IMR-90 (cell line): ENCODE data around the gene NFIA. TPM values are rescaled to one million over a fixed set of nuclear protein-coding genes. Genes with fewer than 3 reads are reported as not detected.
A peak's percentile ranks its signal among the peaks of the same experiment; 100 is the strongest.

Source experiments
- ATAC-seq: fragments of 200-7000 bp; cut with Tn5 transposase; 2 replicates; pipeline ENCODE4 v1.9.1; 2020; ENCODE audit warnings: low read depth, mild to moderate bottlenecking, moderate library complexity
- BruUV-seq: library from RNA; stranded (reverse); fragments of 400-500 nt; replicated peaks from 2 replicates; lab custom pipeline; 2021; lab: Mats Ljungman, UMichigan
- CTCF ChIA-PET: fragments of 300-600 bp; formaldehyde crosslinking; extraction: SDS; loops from one replicate; lab custom pipeline; 2021; ENCODE audit warnings: antibody characterized with exemption; lab: Yijun Ruan, JAX
- POLR2A ChIA-PET: fragments of 300-600 bp; sonication (Branson Sonifier 250); formaldehyde crosslinking; loops from one replicate; lab custom pipeline; 2022; ENCODE audit warnings: antibody characterized with exemption; ENCODE audit not compliant: unreplicated experiment; lab: Charles Lee
- DNase-seq: peaks from one replicate; pipeline ENCODE4 v3.0.0; 2013
- H2AFZ ChIP-seq: replicated peaks from 2 replicates; pipeline ENCODE3; 2013; ENCODE audit warnings: low read length, mild to moderate bottlenecking; ENCODE audit not compliant: poor library complexity
- H2AK5ac ChIP-seq: 2 replicates; pipeline ENCODE4 v1.6.1; 2013; ENCODE audit warnings: low read depth, low read length, inconsistent platforms
- H2AK9ac ChIP-seq: replicated peaks from 2 replicates; pipeline ENCODE3; 2013; ENCODE audit warnings: mild to moderate bottlenecking, low read depth, low read length, moderate library complexity; ENCODE audit not compliant: poor library complexity
- H2BK120ac ChIP-seq: 2 replicates; pipeline ENCODE4 v1.6.1; 2013; ENCODE audit warnings: low read depth, low read length, inconsistent platforms
- H2BK15ac ChIP-seq: 3 replicates; pipeline ENCODE4 v1.6.1; 2013; ENCODE audit warnings: low read depth, low read length, inconsistent platforms
- H2BK20ac ChIP-seq: 2 replicates; pipeline ENCODE4 v1.6.1; 2013; ENCODE audit warnings: low read depth, mild to moderate bottlenecking, inconsistent platforms, low read length, moderate library complexity
- H2BK5ac ChIP-seq: 2 replicates; pipeline ENCODE4 v1.6.1; 2013; ENCODE audit warnings: mild to moderate bottlenecking, low read depth, low read length, inconsistent platforms; ENCODE audit not compliant: poor library complexity, severe bottlenecking
- H3K14ac ChIP-seq: replicated peaks from 2 replicates; pipeline ENCODE4 v1.6.1; 2013; ENCODE audit warnings: low read depth, low read length, inconsistent platforms
- H3K18ac ChIP-seq: 2 replicates; pipeline ENCODE4 v1.6.1; 2013; ENCODE audit warnings: low read depth, low read length, control low read depth
- H3K23ac ChIP-seq: 2 replicates; pipeline ENCODE4 v1.6.1; 2013; ENCODE audit warnings: low read depth, low read length, inconsistent platforms
- H3K27ac ChIP-seq: 2 replicates; pipeline ENCODE4 v1.5.1; 2013; ENCODE audit warnings: mild to moderate bottlenecking, control low read depth, low read length; ENCODE audit not compliant: insufficient read depth
- H3K27me3 ChIP-seq: 2 replicates; pipeline ENCODE4 v1.6.1; 2013; ENCODE audit warnings: low read length; ENCODE audit not compliant: control insufficient read depth, insufficient read depth
- H3K36me3 ChIP-seq: 2 replicates; pipeline ENCODE4 v1.6.1; 2013; ENCODE audit warnings: low read length, mixed read lengths; ENCODE audit not compliant: control insufficient read depth, insufficient read depth
- H3K4ac ChIP-seq: 2 replicates; pipeline ENCODE4 v1.6.1; 2013; ENCODE audit warnings: low read depth, low read length, inconsistent platforms
- H3K4me1 ChIP-seq: 2 replicates; pipeline ENCODE4 v1.6.1; 2013; ENCODE audit warnings: low read length, mixed read lengths; ENCODE audit not compliant: control insufficient read depth, insufficient read depth
- H3K4me2 ChIP-seq: 2 replicates; pipeline ENCODE4 v1.6.1; 2013; ENCODE audit warnings: low read depth, mild to moderate bottlenecking, control low read depth, low read length, moderate library complexity
- H3K4me3 ChIP-seq: 2 replicates; pipeline ENCODE4 v1.5.1; 2013; ENCODE audit warnings: low read depth, mild to moderate bottlenecking, control low read depth, low read length, moderate library complexity; ENCODE audit not compliant: insufficient read depth
- H3K56ac ChIP-seq: 2 replicates; pipeline ENCODE4 v1.6.1; 2013; ENCODE audit warnings: low read length, inconsistent platforms; ENCODE audit not compliant: insufficient read depth; ENCODE audit errors: extremely low read depth
- H3K79me1 ChIP-seq, 2 experiments: 2 replicates each; pipeline ENCODE4 v1.6.1; 2013; ENCODE audit warnings: low read length in 2 of 2, inconsistent platforms in 1 of 2, low read depth in 1 of 2
- H3K9ac ChIP-seq: 2 replicates; pipeline ENCODE4 v1.6.1; 2013; ENCODE audit warnings: low read depth, low read length, control low read depth
- H3K9me1 ChIP-seq: 2 replicates; pipeline ENCODE4 v1.6.1; 2013; ENCODE audit warnings: low read length, inconsistent platforms; ENCODE audit not compliant: insufficient read depth
- H3K9me3 ChIP-seq: 2 replicates; pipeline ENCODE4 v1.6.1; 2013; ENCODE audit warnings: low read length; ENCODE audit not compliant: control insufficient read depth, insufficient read depth
- H4K20me1 ChIP-seq: 2 replicates; pipeline ENCODE4 v1.6.1; 2013; ENCODE audit warnings: low read length, inconsistent platforms; ENCODE audit not compliant: insufficient read depth
- H4K5ac ChIP-seq: 2 replicates; pipeline ENCODE4 v1.6.1; 2013; ENCODE audit warnings: mild to moderate bottlenecking, low read depth, low read length, control low read depth
- H4K8ac ChIP-seq, 2 experiments: 2 replicates each; pipeline ENCODE4 v1.6.1; 2013; ENCODE audit warnings: low read depth in 2 of 2, low read length in 2 of 2, control low read depth in 1 of 2, inconsistent platforms in 1 of 2
- H4K91ac ChIP-seq: 2 replicates; pipeline ENCODE4 v1.6.1; 2013; ENCODE audit warnings: low read depth, low read length, inconsistent platforms; ENCODE audit not compliant: insufficient read depth
- MAZ ChIP-seq: IDR thresholded peaks from 2 replicates; pipeline ENCODE4 v1.6.1; 2012; ENCODE audit warnings: low read depth, mild to moderate bottlenecking, low read length, improper control_type of control experiment, moderate library complexity, borderline replicate concordance
- SMC3 ChIP-seq: fragments of 150-350 bp; IDR thresholded peaks from 2 replicates; pipeline ENCODE4 v1.6.1; 2016; ENCODE audit warnings: low read depth, mild to moderate bottlenecking, antibody characterized with exemption, low read length, moderate library complexity
- WGBS, 2 experiments: methylation state at CpG; one replicate each; pipeline versions ENCODE4 v1.1.5 to v1.1.7; 2013; ENCODE audit warnings: missing lambda C conversion rate in 2 of 2; ENCODE audit not compliant: insufficient read length in 1 of 2; ENCODE audit errors: extremely low coverage in 2 of 2; 5-methylcytosine and 5-hydroxymethylcytosine counted together
- dilution Hi-C: fragments of 300-500 bp; cut with HindIII; formaldehyde crosslinking; loops from one replicate; pipeline ENCODE4 v1.14.3; 2018; ENCODE audit warnings: low sequenced_read_pairs; ENCODE audit not compliant: unreplicated experiment
- in situ Hi-C: fragments of 300-500 bp; cut with MboI; formaldehyde crosslinking; loops from 3 replicates; pipeline ENCODE4 v1.14.3; 2019; ENCODE audit warnings: low sequenced_read_pairs, inconsistent platforms, mixed read lengths
- intact Hi-C: fragments of 100-400 bp; cut with micrococcal nuclease; formaldehyde crosslinking; loops from 2 replicates; pipeline ENCODE4 v1.10.0; 2022
- polyA plus RNA-seq, 3 experiments: library from polyadenylated mRNA; depleted of rRNA; stranded (reverse); fragments of >200 nt; gene quantifications; 2 replicates each; pipeline ENCODE4 v1.2.3, GENCODE V29; 2012; ENCODE audit warnings: low replicate concordance in 1 of 3
- total RNA-seq: library from RNA; depleted of rRNA; stranded (reverse); fragments of >200 nt; gene quantifications from 2 replicates; pipeline ENCODE4 v1.2.3, GENCODE V29; 2012

The NFIA gene
- total and polyA plus RNA-seq, 2 of the 4 experiments (the other 2 are of a cell fraction): 1.6 to 2.2 TPM

- H2AK5ac ChIP-seq: no peak overlapping the region
- 2% methylated on average over 9 of the region's 41 CpGs; no CpG with 5 or more reads in 1 of the 2 experiments for WGBS, 2 experiments
- H3K56ac ChIP-seq: no peak overlapping the region
- H3K79me1 ChIP-seq: no peaks in the 10 kb centered on the region
- H4K20me1 ChIP-seq: no peaks in the 10 kb centered on the region
- no peaks in the 10 kb centered on the region for H3K9me3 ChIP-seq
- no peak overlapping the region for H3K14ac ChIP-seq
- H3K4me1 ChIP-seq: no peaks in the 10 kb centered on the region
- peak overlapping the region; percentile 65 for H3K4me3 ChIP-seq
- no peak overlapping the region for H4K5ac ChIP-seq
- no peak overlapping the region for H2AK9ac ChIP-seq
- no peaks in the 10 kb centered on the region for H3K36me3 ChIP-seq
- no peak overlapping the region for H3K9ac ChIP-seq
- no peaks in the 10 kb centered on the region for H3K9me1 ChIP-seq
- no peak overlapping the region for H3K23ac ChIP-seq
- peak; percentile 15; the same call in 1 of the 2 replicates for TF ChIP-seq MAZ
- TF ChIP-seq SMC3: no peak
- H2BK20ac ChIP-seq: no peak overlapping the region
- no peaks in the 10 kb centered on the region for H3K27me3 ChIP-seq
- no peak overlapping the region for H3K4ac ChIP-seq
- no peak overlapping the region for H3K18ac ChIP-seq
- no TSS peak for BruUV-seq
- ATAC-seq (peak; percentile 18), DNase-seq (peak; percentile 38)
- H2BK120ac ChIP-seq: no peak overlapping the region
- ChIA-PET CTCF (interaction anchor here (0.5 to 0.9 kb wide), 2 partner anchors 256 to 730 kb away, joined by 3 to 4 read pairs; no protein-coding TSS in a partner anchor), POLR2A (interaction anchor here (0.6 kb wide), 1 partner anchor 27 kb away, joined by 3 read pairs; no protein-coding TSS in a partner anchor)
- intact Hi-C loops: no loop called here
- peak overlapping the region; percentile 91 for H3K4me2 ChIP-seq
- dilution Hi-C loops: no loop called here
- no peak overlapping the region for H3K27ac ChIP-seq
- peak overlapping the region; percentile 86 for H2AFZ ChIP-seq
- no peak overlapping the region for H4K91ac ChIP-seq
- in situ Hi-C loops: no loop called here
- no peak overlapping the region for H2BK15ac ChIP-seq
- no peak overlapping the region for H2BK5ac ChIP-seq
- H4K8ac ChIP-seq: no peak overlapping the region
Observed at GRCh38 chr1:61081686-61082310, 563 bp upstream of the NFIA start.
